Liver (tissue), 9 donors: ENCODE results near the gene PLCB4. TPM values are rescaled to one million over a fixed set of nuclear protein-coding genes. Genes with fewer than 3 reads are reported as not detected.

Experiments used
- DNase-seq: peaks from one replicate; pipeline ENCODE4 v3.0.0-alpha.2; 2017; ENCODE audit warnings: low spot score
- H3K27ac ChIP-seq, 2 donors: one replicate each; pipeline ENCODE4 v1.7.0; 2013; ENCODE audit warnings: inconsistent platforms in 2 of 2, low read length in 2 of 2, control low read depth in 1 of 2, low read depth in 1 of 2, mild to moderate bottlenecking in 1 of 2
- H3K27me3 ChIP-seq, 4 donors: one replicate each; pipeline versions ENCODE4 v1.6.1 to v1.7.0; 2013; ENCODE audit warnings: low read length in 3 of 4, inconsistent platforms in 1 of 4, mild to moderate bottlenecking in 1 of 4, moderate library complexity in 1 of 4; ENCODE audit not compliant: control insufficient read depth in 4 of 4, insufficient read depth in 4 of 4
- H3K36me3 ChIP-seq, 4 donors: one replicate each; pipeline versions ENCODE4 v1.6.1 to v1.7.0; 2013; ENCODE audit warnings: low read length in 3 of 4, mild to moderate bottlenecking in 3 of 4, low read depth in 1 of 4, moderate library complexity in 1 of 4; ENCODE audit not compliant: control insufficient read depth in 4 of 4, insufficient read depth in 3 of 4
- H3K4me1 ChIP-seq, 4 donors: one replicate each; pipeline versions ENCODE4 v1.6.1 to v1.7.0; 2013; ENCODE audit warnings: low read length in 3 of 4, mild to moderate bottlenecking in 3 of 4, moderate library complexity in 1 of 4; ENCODE audit not compliant: control insufficient read depth in 4 of 4, insufficient read depth in 4 of 4
- H3K4me3 ChIP-seq, 3 donors: one replicate each; pipeline versions ENCODE4 v1.6.1 to v1.7.0; 2013; ENCODE audit warnings: low read length in 3 of 3, control low read depth in 1 of 3, low read depth in 1 of 3, mild to moderate bottlenecking in 1 of 3
- H3K9ac ChIP-seq, 2 donors: one replicate each; pipeline ENCODE4 v1.7.0; 2013; ENCODE audit warnings: low read length in 2 of 2, mild to moderate bottlenecking in 2 of 2, moderate library complexity in 2 of 2, control low read depth in 1 of 2, low read depth in 1 of 2
- H3K9me3 ChIP-seq, 4 donors: one replicate each; pipeline versions ENCODE4 v1.6.1 to v1.7.0; 2013; ENCODE audit warnings: low read length in 3 of 4; ENCODE audit not compliant: control insufficient read depth in 4 of 4
- ATF3 ChIP-seq: IDR thresholded peaks from 2 replicates; pipeline ENCODE4 v1.6.1; 2016; ENCODE audit warnings: antibody characterized with exemption
- CTCF ChIP-seq: fragments of 150-350 bp; IDR thresholded peaks from 2 replicates; pipeline ENCODE4 v1.5.1; 2017; ENCODE audit warnings: improper control_type of control experiment, low read depth, low read length; ENCODE audit not compliant: missing input control
- FOXA1 ChIP-seq: IDR thresholded peaks from 2 replicates; pipeline ENCODE4 v1.6.1; 2016; ENCODE audit warnings: antibody characterized with exemption
- GABPA ChIP-seq, 2 donors: IDR thresholded peaks in 1 of 2; conservative IDR thresholded peaks in 1 of 2; 2 replicates each; pipeline ENCODE4 v1.6.1; 2016; ENCODE audit warnings: antibody characterized with exemption in 2 of 2, mild to moderate bottlenecking in 1 of 2, moderate library complexity in 1 of 2
- HNF4A ChIP-seq, 2 donors: conservative IDR thresholded peaks; 2 replicates each; pipeline ENCODE4 v1.6.1; 2016; ENCODE audit warnings: antibody characterized with exemption in 2 of 2, mild to moderate bottlenecking in 2 of 2
- MAX ChIP-seq: IDR thresholded peaks from 2 replicates; pipeline ENCODE4 v1.6.1; 2016; ENCODE audit warnings: antibody characterized with exemption
- NR2F2 ChIP-seq: IDR thresholded peaks from 2 replicates; pipeline ENCODE4 v1.6.1; 2016; ENCODE audit warnings: antibody characterized with exemption
- RAD21 ChIP-seq, 2 donors: IDR thresholded peaks; 2 replicates each; pipeline ENCODE4 v1.6.1; 2016; ENCODE audit warnings: antibody characterized with exemption in 2 of 2, mild to moderate bottlenecking in 2 of 2
- REST ChIP-seq: IDR thresholded peaks from 2 replicates; pipeline ENCODE4 v1.6.1; 2016; ENCODE audit warnings: antibody characterized with exemption, mild to moderate bottlenecking
- RXRA ChIP-seq, 2 donors: IDR thresholded peaks; 2 replicates each; pipeline ENCODE4 v1.6.1; 2017 to 2018; ENCODE audit warnings: antibody characterized with exemption in 2 of 2, mild to moderate bottlenecking in 1 of 2
- SP1 ChIP-seq: IDR thresholded peaks from 2 replicates; pipeline ENCODE4 v1.6.1; 2018; ENCODE audit warnings: antibody characterized with exemption, mild to moderate bottlenecking
- TAF1 ChIP-seq: conservative IDR thresholded peaks from 2 replicates; pipeline ENCODE4 v1.6.1; 2016; ENCODE audit warnings: antibody characterized with exemption, mild to moderate bottlenecking
- YY1 ChIP-seq: IDR thresholded peaks from 2 replicates; pipeline ENCODE4 v1.6.1; 2016; ENCODE audit warnings: antibody characterized with exemption, mild to moderate bottlenecking
- ZBTB33 ChIP-seq: IDR thresholded peaks from 2 replicates; pipeline ENCODE4 v1.6.1; 2016; ENCODE audit warnings: antibody characterized with exemption
- whole genome bisulfite sequencing: extraction: QIAGEN DNeasy Blood & Tissue Kit; methylation state at CpG from one replicate; pipeline ENCODE4 v1.1.7; 2013; 5-methylcytosine and 5-hydroxymethylcytosine counted together
- polyA plus RNA-seq, 2 donors: library from polyadenylated mRNA; stranded (reverse) in 1 of 2; unstranded in 1 of 2; fragments of 200-250 nt in 1 of 2; fragments of >200 nt in 1 of 2; fragmentation: Nextera tagmentation in 1 of 2; extraction: Ambion mirVana in 1 of 2; gene quantifications; one replicate each; pipeline versions ENCODE4 v1.2.1 to v1.2.3, GENCODE V29; 2013 to 2015
- total RNA-seq, 2 donors: library from RNA; depleted of rRNA; stranded (reverse); fragments of >200 nt; gene quantifications; one replicate each; pipeline ENCODE4 v1.2.3, GENCODE V29; 2014
- donor health status: healthy.
- donor health status: healthy.
- donor health status: healthy.
- donor health status: healthy.
- donor health status: healthy.

PLCB4 gene
- total and polyA plus RNA-seq, 4 donors: 0.14 to 0.67 (median 0.30) TPM

- Histone ChIP-seq H3K4me3 (no peak overlapping the region), H3K9me3 (no peaks in the 10 kb centered on the region), H3K36me3 (no peaks in the 10 kb centered on the region), H3K4me1 (no peaks in the 10 kb centered on the region), H3K27me3 (peaks cover 0 to 6% (median 1%) of the 10 kb centered on the region in 4 donors), H3K9ac (no peak overlapping the region), H3K27ac (no peak overlapping the region)
- no peak for DNase-seq
- TF ChIP-seq ATF3: no peak
- no peak for TF ChIP-seq RXRA (IDR thresholded peaks at IDR 0.05)
- no peak for TF ChIP-seq NR2F2
- TF ChIP-seq ZBTB33: no peak
- no peak for TF ChIP-seq REST
- 87% methylated on average over 2 of the region's 2 CpGs for WGBS
These were observed 7.6 kb downstream of the PLCB4 start for GRCh38 chr20:9076440-9076839.

- Histone ChIP-seq H3K9me3 (no peaks in the 10 kb centered on the region), H3K9ac (no peak overlapping the region), H3K27me3 (no peaks in the 10 kb centered on the region), H3K36me3 (no peaks in the 10 kb centered on the region), H3K4me1 (no peaks in the 10 kb centered on the region), H3K27ac (no peak overlapping the region), H3K4me3 (no peak overlapping the region)
- WGBS: 59% methylated on average over 5 of the region's 5 CpGs
- no peak for TF ChIP-seq TAF1
- no peak for DNase-seq
These were observed 10.2 kb downstream of the PLCB4 start for GRCh38 chr20:9078826-9079731.

- no peak overlapping the region for H3K9ac ChIP-seq
- TF ChIP-seq HNF4A (conservative IDR thresholded peaks at IDR 0.05): no peak
- no peak for TF ChIP-seq CTCF
- TF ChIP-seq GABPA (IDR thresholded peaks at IDR 0.05 in 1 of 2, conservative IDR thresholded peaks at IDR 0.05 in 1 of 2): no peak
- TF ChIP-seq REST: no peak
- TF ChIP-seq RAD21 (IDR thresholded peaks at IDR 0.05): no peak
- TF ChIP-seq NR2F2: no peak
- TF ChIP-seq SP1: no peak
- no peak for TF ChIP-seq TAF1
- no peak for TF ChIP-seq YY1
- TF ChIP-seq FOXA1: no peak
- no peak for TF ChIP-seq RXRA (IDR thresholded peaks at IDR 0.05)
- no peak for TF ChIP-seq MAX
These were observed 12.6 kb downstream of the PLCB4 start for GRCh38 chr20:9081423-9081966.

More at GRCh38 chr20:9081423-9081966, 12.6 kb downstream of the PLCB4 start:
- no peak for DNase-seq
- no peaks in the 10 kb centered on the region for H3K27me3 ChIP-seq
- no peaks in the 10 kb centered on the region for H3K36me3 ChIP-seq
- H3K4me1 ChIP-seq: no peaks in the 10 kb centered on the region
- no peak overlapping the region for H3K27ac ChIP-seq
- 29% methylated on average over 1 of the region's 1 CpG for WGBS
- H3K4me3 ChIP-seq: no peak overlapping the region
- H3K9me3 ChIP-seq: no peaks in the 10 kb centered on the region
